ENCODE results near the gene VAMP3.

The VAMP3 gene

GRCh38 chr1:7770997-7771822, at the start of gene VAMP3 (continued):
- TF ChIP-seq ZNF24 (tag by site-specific recombination; IDR thresholded peaks at IDR 0.05) (no peak), ZNF398 (tag by site-specific recombination; IDR thresholded peaks at IDR 0.05) (no peak), ELK4 (IDR thresholded peaks at IDR 0.05; ENCODE audit: borderline replicate concordance, low read depth, low read length) (no peak), ZNF184 (tag by site-specific recombination; IDR thresholded peaks at IDR 0.05) (no peak), HOXD13 (CRISPR knock-in tag; IDR thresholded peaks at IDR 0.05; ENCODE audit: borderline replicate concordance) (no peak), ZNF513 (tag by site-specific recombination; IDR thresholded peaks at IDR 0.05) (no peak), ZNF16 (tag by site-specific recombination; IDR thresholded peaks at IDR 0.05; ENCODE audit: low read depth) (no peak), ZNF239 (tag by site-specific recombination; IDR thresholded peaks at IDR 0.05) (no peak), ZSCAN18 (tag by site-specific recombination; IDR thresholded peaks at IDR 0.05) (no peak), ZXDB (tag by site-specific recombination; IDR thresholded peaks at IDR 0.05) (peak; percentile 30; the same call in 1 of the 2 replicates), ZNF549 (tag by site-specific recombination; IDR thresholded peaks at IDR 0.05) (no peak), ZNF785 (tag by site-specific recombination; IDR thresholded peaks at IDR 0.05) (no peak), ZNF140 (tag by site-specific recombination; IDR thresholded peaks at IDR 0.05) (no peak), ZNF510 (tag by site-specific recombination; IDR thresholded peaks at IDR 0.05; ENCODE audit: insufficient replicate concordance) (no peak), ZNF548 (tag by site-specific recombination; IDR thresholded peaks at IDR 0.05) (no peak), ZSCAN30 (tag by site-specific recombination; IDR thresholded peaks at IDR 0.05) (0 out of 2 replicates have a peak, but pooled peaks have one; percentile 62), ZNF561 (tag by site-specific recombination; IDR thresholded peaks at IDR 0.05; ENCODE audit: borderline replicate concordance) (no peak), ZNF624 (tag by site-specific recombination; IDR thresholded peaks at IDR 0.05) (no peak)
- TF ChIP-seq, protein P1, sequence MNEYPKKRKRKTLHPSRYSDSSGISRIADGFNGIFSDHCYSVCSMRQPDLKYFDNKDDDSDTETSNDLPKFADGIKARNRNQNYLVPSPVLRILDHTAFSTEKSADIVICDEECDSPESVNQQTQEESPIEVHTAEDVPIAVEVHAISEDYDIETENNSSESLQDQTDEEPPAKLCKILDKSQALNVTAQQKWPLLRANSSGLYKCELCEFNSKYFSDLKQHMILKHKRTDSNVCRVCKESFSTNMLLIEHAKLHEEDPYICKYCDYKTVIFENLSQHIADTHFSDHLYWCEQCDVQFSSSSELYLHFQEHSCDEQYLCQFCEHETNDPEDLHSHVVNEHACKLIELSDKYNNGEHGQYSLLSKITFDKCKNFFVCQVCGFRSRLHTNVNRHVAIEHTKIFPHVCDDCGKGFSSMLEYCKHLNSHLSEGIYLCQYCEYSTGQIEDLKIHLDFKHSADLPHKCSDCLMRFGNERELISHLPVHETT (tag by site-specific recombination; IDR thresholded peaks at IDR 0.05): no peak
- TF ChIP-seq, protein P2, sequence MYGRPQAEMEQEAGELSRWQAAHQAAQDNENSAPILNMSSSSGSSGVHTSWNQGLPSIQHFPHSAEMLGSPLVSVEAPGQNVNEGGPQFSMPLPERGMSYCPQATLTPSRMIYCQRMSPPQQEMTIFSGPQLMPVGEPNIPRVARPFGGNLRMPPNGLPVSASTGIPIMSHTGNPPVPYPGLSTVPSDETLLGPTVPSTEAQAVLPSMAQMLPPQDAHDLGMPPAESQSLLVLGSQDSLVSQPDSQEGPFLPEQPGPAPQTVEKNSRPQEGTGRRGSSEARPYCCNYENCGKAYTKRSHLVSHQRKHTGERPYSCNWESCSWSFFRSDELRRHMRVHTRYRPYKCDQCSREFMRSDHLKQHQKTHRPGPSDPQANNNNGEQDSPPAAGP (tag by site-specific recombination; IDR thresholded peaks at IDR 0.05): 0 out of 2 replicates have a peak, but pooled peaks have one; percentile 37
- TF ChIP-seq, protein P3, sequence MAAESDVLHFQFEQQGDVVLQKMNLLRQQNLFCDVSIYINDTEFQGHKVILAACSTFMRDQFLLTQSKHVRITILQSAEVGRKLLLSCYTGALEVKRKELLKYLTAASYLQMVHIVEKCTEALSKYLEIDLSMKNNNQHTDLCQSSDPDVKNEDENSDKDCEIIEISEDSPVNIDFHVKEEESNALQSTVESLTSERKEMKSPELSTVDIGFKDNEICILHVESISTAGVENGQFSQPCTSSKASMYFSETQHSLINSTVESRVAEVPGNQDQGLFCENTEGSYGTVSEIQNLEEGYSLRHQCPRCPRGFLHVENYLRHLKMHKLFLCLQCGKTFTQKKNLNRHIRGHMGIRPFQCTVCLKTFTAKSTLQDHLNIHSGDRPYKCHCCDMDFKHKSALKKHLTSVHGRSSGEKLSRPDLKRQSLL (tag by site-specific recombination; IDR thresholded peaks at IDR 0.05): no peak
- TF ChIP-seq, protein P4, sequence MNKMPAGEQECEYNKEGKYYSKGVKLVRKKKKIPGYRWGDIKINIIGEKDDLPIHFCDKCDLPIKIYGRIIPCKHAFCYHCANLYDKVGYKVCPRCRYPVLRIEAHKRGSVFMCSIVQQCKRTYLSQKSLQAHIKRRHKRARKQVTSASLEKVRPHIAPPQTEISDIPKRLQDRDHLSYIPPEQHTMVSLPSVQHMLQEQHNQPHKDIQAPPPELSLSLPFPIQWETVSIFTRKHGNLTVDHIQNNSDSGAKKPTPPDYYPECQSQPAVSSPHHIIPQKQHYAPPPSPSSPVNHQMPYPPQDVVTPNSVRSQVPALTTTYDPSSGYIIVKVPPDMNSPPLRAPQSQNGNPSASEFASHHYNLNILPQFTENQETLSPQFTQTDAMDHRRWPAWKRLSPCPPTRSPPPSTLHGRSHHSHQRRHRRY (tag by site-specific recombination; IDR thresholded peaks at IDR 0.05): no peak
- TF ChIP-seq, protein P5, sequence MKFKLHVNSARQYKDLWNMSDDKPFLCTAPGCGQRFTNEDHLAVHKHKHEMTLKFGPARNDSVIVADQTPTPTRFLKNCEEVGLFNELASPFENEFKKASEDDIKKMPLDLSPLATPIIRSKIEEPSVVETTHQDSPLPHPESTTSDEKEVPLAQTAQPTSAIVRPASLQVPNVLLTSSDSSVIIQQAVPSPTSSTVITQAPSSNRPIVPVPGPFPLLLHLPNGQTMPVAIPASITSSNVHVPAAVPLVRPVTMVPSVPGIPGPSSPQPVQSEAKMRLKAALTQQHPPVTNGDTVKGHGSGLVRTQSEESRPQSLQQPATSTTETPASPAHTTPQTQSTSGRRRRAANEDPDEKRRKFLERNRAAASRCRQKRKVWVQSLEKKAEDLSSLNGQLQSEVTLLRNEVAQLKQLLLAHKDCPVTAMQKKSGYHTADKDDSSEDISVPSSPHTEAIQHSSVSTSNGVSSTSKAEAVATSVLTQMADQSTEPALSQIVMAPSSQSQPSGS (tag by site-specific recombination; IDR thresholded peaks at IDR 0.05; ENCODE audit: low read depth): no peak
- TF ChIP-seq, protein P6, sequence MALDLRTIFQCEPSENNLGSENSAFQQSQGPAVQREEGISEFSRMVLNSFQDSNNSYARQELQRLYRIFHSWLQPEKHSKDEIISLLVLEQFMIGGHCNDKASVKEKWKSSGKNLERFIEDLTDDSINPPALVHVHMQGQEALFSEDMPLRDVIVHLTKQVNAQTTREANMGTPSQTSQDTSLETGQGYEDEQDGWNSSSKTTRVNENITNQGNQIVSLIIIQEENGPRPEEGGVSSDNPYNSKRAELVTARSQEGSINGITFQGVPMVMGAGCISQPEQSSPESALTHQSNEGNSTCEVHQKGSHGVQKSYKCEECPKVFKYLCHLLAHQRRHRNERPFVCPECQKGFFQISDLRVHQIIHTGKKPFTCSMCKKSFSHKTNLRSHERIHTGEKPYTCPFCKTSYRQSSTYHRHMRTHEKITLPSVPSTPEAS (tag by site-specific recombination; IDR thresholded peaks at IDR 0.05): no peak

All from HEK293 (cell line).